GM12891 (cell line): ENCODE measurements around the gene TMEM131.

Experiments used
- PAX5 ChIP-seq: IDR thresholded peaks from 2 replicates; pipeline ENCODE4 v1.6.1; 2011; ENCODE audit warnings: low read length, moderate library complexity, mild to moderate bottlenecking; ENCODE audit not compliant: insufficient read depth, severe bottlenecking
- POLR2A ChIP-seq: IDR thresholded peaks from 2 replicates; pipeline ENCODE4 v1.6.1; 2011; ENCODE audit warnings: low read depth, low read length, control low read depth
- POU2F2 ChIP-seq: IDR thresholded peaks from 2 replicates; pipeline ENCODE4 v1.6.1; 2011; ENCODE audit warnings: low read depth, mild to moderate bottlenecking, control low read depth, low read length, moderate library complexity
- SPI1 ChIP-seq: IDR thresholded peaks from 2 replicates; pipeline ENCODE4 v1.6.1; 2011; ENCODE audit warnings: low read depth, low read length, control low read depth
- TAF1 ChIP-seq: IDR thresholded peaks from 2 replicates; pipeline ENCODE4 v1.6.1; 2011; ENCODE audit warnings: low read depth, low read length, control low read depth

DNA sequence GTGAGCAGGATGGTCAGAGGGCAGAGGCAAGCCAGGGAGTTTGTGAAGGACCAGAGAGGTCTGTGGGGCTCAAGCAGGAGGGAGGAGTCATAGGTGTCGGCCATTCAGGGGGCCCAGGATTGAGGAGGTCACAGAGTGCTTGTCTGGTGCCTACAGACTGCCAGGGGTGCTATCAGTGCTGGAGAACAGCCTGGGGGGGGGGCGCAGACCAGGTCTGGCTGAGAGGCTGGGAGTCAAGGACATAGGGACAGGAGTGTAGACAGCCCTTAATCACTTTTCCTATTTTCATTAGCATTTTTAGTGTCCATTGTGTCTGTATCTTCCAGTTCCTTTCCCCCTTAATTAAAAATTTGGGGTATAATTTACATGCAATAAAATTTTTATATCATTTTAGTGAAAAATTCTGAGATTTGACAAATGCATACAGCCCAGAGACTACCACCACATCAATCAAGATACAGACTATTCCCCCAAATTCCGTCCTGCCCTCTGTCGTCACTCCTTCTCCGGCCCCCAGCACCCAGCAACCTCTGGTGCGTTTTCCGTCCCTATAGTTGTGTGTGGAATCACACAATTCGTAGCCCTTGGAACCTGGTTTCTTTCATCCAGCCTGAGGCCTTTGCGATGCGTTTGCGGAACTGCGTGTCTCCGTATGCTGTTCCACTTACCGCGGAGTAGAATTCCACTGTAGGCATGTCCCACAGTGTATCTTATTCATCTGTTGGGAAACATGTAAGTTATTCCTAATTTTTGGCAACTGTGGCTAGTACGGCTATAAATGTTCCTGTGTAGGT is 276.2 kb downstream of the TMEM131 start:
- no peak for TF ChIP-seq POLR2A
- no peak for TF ChIP-seq POU2F2
- no peak for TF ChIP-seq PAX5
- TF ChIP-seq TAF1 = no peak
- TF ChIP-seq SPI1 = no peak
